ENCODE data around the gene SH3RF1. TPM values are rescaled to one million over a fixed set of nuclear protein-coding genes. Genes with fewer than 3 reads are reported as not detected.
A peak's percentile ranks its signal among the peaks of the same experiment; 100 is the strongest.

SH3RF1 gene
- total RNA-seq, 1 experiment from 2014 or later: 15.3 TPM

DNA sequence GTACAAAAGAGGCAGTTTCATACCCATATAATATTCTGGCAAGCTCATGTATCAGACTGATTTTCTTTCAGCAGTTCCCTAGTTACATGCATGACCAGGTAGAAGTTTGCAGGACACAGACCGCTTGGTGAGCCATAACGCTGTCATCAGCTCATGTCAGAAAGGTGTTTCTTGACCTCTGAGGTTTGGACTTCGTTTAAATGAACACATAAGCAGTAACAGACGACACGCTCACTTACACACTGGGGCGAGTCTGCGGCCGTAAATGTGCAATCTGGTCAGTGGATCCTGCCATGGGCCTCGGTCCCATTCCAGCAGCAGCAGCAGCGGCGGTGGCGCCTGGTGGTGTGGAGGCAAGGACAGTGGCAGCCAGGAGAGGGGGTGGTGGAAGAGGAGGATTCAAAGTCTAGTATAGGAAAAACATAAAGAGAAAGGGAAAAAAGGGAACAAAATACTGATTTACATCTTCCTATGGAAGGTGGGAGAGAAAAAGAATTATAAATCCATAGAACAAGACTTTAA lies 148.8 kb downstream of the SH3RF1 start:
- H3K4me3 Mint-ChIP-seq: no peak overlapping the region
- H3K4me1 Mint-ChIP-seq: peaks cover 7 to 9% of the 10 kb centered on the region in 2 experiments; a peak in 3 of 4 replicates
- H3K36me3 Mint-ChIP-seq (ENCODE audit: insufficient read depth in 1 of 3, low read depth in 3 of 3): peaks cover 3 to 26% (median 10%) of the 10 kb centered on the region in 3 experiments; a peak in 5 of 7 replicates
- no peaks in the 10 kb centered on the region for H3K4me1 ChIP-seq (ENCODE audit: insufficient read depth, low read length)
- no peak overlapping the region for H3K9ac ChIP-seq (ENCODE audit: extremely low read depth, insufficient read length, low read length)
- no peak overlapping the region for H2AK5ac ChIP-seq (ENCODE audit: insufficient read length, low read length)
- no peak overlapping the region for H2BK15ac ChIP-seq (ENCODE audit: low read depth, low read length)
- H3K18ac ChIP-seq (ENCODE audit: insufficient read length, low read depth, low read length): no peak overlapping the region
- no peak overlapping the region for H4K8ac ChIP-seq (replicated peaks; ENCODE audit: insufficient read length, low read depth, low read length)
- H2BK12ac ChIP-seq (ENCODE audit: insufficient read length, low read depth, low read length): no peak overlapping the region
- H3K56ac ChIP-seq (ENCODE audit: insufficient read length, low read depth, low read length): no peak overlapping the region
- TF ChIP-seq, protein P1, sequence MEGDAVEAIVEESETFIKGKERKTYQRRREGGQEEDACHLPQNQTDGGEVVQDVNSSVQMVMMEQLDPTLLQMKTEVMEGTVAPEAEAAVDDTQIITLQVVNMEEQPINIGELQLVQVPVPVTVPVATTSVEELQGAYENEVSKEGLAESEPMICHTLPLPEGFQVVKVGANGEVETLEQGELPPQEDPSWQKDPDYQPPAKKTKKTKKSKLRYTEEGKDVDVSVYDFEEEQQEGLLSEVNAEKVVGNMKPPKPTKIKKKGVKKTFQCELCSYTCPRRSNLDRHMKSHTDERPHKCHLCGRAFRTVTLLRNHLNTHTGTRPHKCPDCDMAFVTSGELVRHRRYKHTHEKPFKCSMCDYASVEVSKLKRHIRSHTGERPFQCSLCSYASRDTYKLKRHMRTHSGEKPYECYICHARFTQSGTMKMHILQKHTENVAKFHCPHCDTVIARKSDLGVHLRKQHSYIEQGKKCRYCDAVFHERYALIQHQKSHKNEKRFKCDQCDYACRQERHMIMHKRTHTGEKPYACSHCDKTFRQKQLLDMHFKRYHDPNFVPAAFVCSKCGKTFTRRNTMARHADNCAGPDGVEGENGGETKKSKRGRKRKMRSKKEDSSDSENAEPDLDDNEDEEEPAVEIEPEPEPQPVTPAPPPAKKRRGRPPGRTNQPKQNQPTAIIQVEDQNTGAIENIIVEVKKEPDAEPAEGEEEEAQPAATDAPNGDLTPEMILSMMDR (conservative IDR thresholded peaks at IDR 0.05): no peak
- peak overlapping the region in 1 of 3 experiments; percentile 80; a peak in 4 of 7 replicates for H3K27ac Mint-ChIP-seq
- no peak overlapping the region for H2BK20ac ChIP-seq (ENCODE audit: low read depth, low read length, poor library complexity, severe bottlenecking)
- no peak overlapping the region for H3K14ac ChIP-seq (ENCODE audit: insufficient read depth, low read length)
- H2BK120ac ChIP-seq (ENCODE audit: low read depth, low read length, poor library complexity, severe bottlenecking): no peak overlapping the region
- no peak overlapping the region for H2AFZ ChIP-seq (ENCODE audit: low read length)
- H2BK5ac ChIP-seq (ENCODE audit: insufficient read length, low read length): no peak overlapping the region
- H3K27me3 ChIP-seq (ENCODE audit: insufficient read depth, low read length): no peaks in the 10 kb centered on the region
- H3K9me3 ChIP-seq (ENCODE audit: control insufficient read depth, low read depth, low read length): no peaks in the 10 kb centered on the region
- DNase-seq: no peak
- no peak overlapping the region for H4K5ac ChIP-seq (ENCODE audit: insufficient read length, low read depth, low read length)
- H3K79me2 ChIP-seq (ENCODE audit: insufficient read depth, low read length): no peaks in the 10 kb centered on the region
- H3K79me1 ChIP-seq (ENCODE audit: insufficient read depth, low read depth, low read length, poor library complexity, severe bottlenecking): no peaks in the 10 kb centered on the region
- no peaks in the 10 kb centered on the region for H3K27me3 Mint-ChIP-seq (ENCODE audit: low read depth)
- no peak overlapping the region for H3K4me2 ChIP-seq (ENCODE audit: insufficient read depth, insufficient read length, low read length)
- H4K20me1 ChIP-seq (ENCODE audit: control insufficient read depth, insufficient read depth, insufficient read length): no peaks in the 10 kb centered on the region
- no peak overlapping the region for H3K4ac ChIP-seq (ENCODE audit: low read depth, low read length)
- H4K91ac ChIP-seq (ENCODE audit: insufficient read length, low read depth, low read length): no peak overlapping the region
- no peak overlapping the region for H3K27ac ChIP-seq (ENCODE audit: insufficient read length, low read depth, low read length)
- H3K23ac ChIP-seq (ENCODE audit: insufficient read length, low read depth, low read length): no peak overlapping the region
- no peaks in the 10 kb centered on the region for H3K9me3 Mint-ChIP-seq
- WGBS (ENCODE audit: extremely low coverage, insufficient read length, low lambda C conversion rate): no CpG with 5 or more reads among the region's 12 CpGs
- H3K23me2 ChIP-seq (ENCODE audit: insufficient read length, low read depth, low read length, poor library complexity, severe bottlenecking): no peaks in the 10 kb centered on the region
- H3T11ph ChIP-seq (ENCODE audit: low read length): no peak overlapping the region

Measured in H9 (cell line).